Measurements from ENCODE around the gene RELN.

Gene RELN

DNA sequence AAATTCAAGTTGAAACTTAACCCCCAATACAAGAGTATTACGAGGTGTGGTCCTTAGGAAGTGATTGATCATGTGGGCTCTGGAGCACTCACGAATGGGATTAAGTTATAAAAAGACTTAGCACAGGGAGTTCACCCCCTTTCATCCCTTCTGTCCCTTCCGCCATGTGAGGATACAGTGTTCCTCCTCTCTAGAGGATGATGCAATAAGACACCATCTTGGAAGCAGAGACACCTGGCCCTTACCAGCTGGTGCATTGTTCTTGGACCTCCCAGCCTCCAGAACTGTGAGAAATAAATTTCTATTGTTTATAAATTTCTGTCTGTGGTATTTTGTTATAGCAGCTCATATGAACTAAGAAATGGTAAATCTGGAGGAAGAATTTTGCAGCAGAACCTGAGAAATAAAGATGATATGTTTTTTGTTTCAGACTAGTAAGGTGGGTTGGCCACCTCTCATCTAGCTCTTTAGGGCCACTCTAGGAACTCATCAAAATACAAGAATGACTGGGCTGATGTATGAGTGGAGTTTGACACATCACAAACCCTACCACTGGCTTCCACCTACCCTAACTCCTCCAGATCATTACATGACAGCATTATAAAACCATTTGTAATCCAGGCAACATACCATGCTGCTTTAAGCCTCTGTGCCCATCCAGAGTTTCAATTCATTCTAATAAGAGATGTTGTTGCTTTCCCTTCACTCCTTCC, 565.8 kb downstream of the RELN start:
- TF ChIP-seq ZC3H10 (CRISPR knock-in tag; IDR thresholded peaks at IDR 0.05), result no peak
- TF ChIP-seq ESRRG (CRISPR knock-in tag; IDR thresholded peaks at IDR 0.05), result no peak
- TF ChIP-seq, protein P1, sequence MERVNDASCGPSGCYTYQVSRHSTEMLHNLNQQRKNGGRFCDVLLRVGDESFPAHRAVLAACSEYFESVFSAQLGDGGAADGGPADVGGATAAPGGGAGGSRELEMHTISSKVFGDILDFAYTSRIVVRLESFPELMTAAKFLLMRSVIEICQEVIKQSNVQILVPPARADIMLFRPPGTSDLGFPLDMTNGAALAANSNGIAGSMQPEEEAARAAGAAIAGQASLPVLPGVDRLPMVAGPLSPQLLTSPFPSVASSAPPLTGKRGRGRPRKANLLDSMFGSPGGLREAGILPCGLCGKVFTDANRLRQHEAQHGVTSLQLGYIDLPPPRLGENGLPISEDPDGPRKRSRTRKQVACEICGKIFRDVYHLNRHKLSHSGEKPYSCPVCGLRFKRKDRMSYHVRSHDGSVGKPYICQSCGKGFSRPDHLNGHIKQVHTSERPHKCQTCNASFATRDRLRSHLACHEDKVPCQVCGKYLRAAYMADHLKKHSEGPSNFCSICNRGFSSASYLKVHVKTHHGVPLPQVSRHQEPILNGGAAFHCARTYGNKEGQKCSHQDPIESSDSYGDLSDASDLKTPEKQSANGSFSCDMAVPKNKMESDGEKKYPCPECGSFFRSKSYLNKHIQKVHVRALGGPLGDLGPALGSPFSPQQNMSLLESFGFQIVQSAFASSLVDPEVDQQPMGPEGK (CRISPR knock-in tag; IDR thresholded peaks at IDR 0.05; ENCODE audit: borderline replicate concordance), result no peak
- no peak for TF ChIP-seq ZNF565 (CRISPR knock-in tag; conservative IDR thresholded peaks at IDR 0.05; ENCODE audit: low read depth)
- TF ChIP-seq, protein P2, sequence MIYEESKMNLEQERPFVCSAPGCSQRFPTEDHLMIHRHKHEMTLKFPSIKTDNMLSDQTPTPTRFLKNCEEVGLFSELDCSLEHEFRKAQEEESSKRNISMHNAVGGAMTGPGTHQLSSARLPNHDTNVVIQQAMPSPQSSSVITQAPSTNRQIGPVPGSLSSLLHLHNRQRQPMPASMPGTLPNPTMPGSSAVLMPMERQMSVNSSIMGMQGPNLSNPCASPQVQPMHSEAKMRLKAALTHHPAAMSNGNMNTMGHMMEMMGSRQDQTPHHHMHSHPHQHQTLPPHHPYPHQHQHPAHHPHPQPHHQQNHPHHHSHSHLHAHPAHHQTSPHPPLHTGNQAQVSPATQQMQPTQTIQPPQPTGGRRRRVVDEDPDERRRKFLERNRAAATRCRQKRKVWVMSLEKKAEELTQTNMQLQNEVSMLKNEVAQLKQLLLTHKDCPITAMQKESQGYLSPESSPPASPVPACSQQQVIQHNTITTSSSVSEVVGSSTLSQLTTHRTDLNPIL (CRISPR knock-in tag; IDR thresholded peaks at IDR 0.05; ENCODE audit: low read depth), result no peak
- no peak for TF ChIP-seq BACH2 (CRISPR knock-in tag; IDR thresholded peaks at IDR 0.05; ENCODE audit: borderline replicate concordance)
- TF ChIP-seq ZNF70 (CRISPR knock-in tag; IDR thresholded peaks at IDR 0.05), result no peak
- no peak for TF ChIP-seq CSDC2 (CRISPR knock-in tag; IDR thresholded peaks at IDR 0.05)
- TF ChIP-seq ZFP30 (CRISPR knock-in tag; IDR thresholded peaks at IDR 0.05), result no peak
- TF ChIP-seq, protein P3, sequence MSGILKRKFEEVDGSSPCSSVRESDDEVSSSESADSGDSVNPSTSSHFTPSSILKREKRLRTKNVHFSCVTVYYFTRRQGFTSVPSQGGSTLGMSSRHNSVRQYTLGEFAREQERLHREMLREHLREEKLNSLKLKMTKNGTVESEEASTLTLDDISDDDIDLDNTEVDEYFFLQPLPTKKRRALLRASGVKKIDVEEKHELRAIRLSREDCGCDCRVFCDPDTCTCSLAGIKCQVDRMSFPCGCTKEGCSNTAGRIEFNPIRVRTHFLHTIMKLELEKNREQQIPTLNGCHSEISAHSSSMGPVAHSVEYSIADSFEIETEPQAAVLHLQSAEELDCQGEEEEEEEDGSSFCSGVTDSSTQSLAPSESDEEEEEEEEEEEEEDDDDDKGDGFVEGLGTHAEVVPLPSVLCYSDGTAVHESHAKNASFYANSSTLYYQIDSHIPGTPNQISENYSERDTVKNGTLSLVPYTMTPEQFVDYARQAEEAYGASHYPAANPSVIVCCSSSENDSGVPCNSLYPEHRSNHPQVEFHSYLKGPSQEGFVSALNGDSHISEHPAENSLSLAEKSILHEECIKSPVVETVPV (CRISPR knock-in tag; IDR thresholded peaks at IDR 0.05), result no peak
- TF ChIP-seq, protein P4, sequence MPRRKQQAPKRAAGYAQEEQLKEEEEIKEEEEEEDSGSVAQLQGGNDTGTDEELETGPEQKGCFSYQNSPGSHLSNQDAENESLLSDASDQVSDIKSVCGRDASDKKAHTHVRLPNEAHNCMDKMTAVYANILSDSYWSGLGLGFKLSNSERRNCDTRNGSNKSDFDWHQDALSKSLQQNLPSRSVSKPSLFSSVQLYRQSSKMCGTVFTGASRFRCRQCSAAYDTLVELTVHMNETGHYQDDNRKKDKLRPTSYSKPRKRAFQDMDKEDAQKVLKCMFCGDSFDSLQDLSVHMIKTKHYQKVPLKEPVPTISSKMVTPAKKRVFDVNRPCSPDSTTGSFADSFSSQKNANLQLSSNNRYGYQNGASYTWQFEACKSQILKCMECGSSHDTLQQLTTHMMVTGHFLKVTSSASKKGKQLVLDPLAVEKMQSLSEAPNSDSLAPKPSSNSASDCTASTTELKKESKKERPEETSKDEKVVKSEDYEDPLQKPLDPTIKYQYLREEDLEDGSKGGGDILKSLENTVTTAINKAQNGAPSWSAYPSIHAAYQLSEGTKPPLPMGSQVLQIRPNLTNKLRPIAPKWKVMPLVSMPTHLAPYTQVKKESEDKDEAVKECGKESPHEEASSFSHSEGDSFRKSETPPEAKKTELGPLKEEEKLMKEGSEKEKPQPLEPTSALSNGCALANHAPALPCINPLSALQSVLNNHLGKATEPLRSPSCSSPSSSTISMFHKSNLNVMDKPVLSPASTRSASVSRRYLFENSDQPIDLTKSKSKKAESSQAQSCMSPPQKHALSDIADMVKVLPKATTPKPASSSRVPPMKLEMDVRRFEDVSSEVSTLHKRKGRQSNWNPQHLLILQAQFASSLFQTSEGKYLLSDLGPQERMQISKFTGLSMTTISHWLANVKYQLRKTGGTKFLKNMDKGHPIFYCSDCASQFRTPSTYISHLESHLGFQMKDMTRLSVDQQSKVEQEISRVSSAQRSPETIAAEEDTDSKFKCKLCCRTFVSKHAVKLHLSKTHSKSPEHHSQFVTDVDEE (CRISPR knock-in tag; IDR thresholded peaks at IDR 0.05), result no peak
- TF ChIP-seq, protein P5, sequence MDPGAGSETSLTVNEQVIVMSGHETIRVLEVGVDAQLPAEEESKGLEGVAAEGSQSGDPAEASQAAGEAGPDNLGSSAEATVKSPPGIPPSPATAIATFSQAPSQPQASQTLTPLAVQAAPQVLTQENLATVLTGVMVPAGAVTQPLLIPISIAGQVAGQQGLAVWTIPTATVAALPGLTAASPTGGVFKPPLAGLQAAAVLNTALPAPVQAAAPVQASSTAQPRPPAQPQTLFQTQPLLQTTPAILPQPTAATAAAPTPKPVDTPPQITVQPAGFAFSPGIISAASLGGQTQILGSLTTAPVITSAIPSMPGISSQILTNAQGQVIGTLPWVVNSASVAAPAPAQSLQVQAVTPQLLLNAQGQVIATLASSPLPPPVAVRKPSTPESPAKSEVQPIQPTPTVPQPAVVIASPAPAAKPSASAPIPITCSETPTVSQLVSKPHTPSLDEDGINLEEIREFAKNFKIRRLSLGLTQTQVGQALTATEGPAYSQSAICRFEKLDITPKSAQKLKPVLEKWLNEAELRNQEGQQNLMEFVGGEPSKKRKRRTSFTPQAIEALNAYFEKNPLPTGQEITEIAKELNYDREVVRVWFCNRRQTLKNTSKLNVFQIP (CRISPR knock-in tag; IDR thresholded peaks at IDR 0.05; ENCODE audit: borderline replicate concordance, low read depth), result no peak
- no peak for TF ChIP-seq GLIS3 (CRISPR knock-in tag; IDR thresholded peaks at IDR 0.05)
- TF ChIP-seq ARNTL (CRISPR knock-in tag; IDR thresholded peaks at IDR 0.05; ENCODE audit: borderline replicate concordance, low read depth), result no peak
- TF ChIP-seq ISL1 (CRISPR knock-in tag; IDR thresholded peaks at IDR 0.05), result no peak
- no peak for TF ChIP-seq ZFP3 (CRISPR knock-in tag; IDR thresholded peaks at IDR 0.05)
- TF ChIP-seq TOX (CRISPR knock-in tag; IDR thresholded peaks at IDR 0.05; ENCODE audit: borderline replicate concordance), result no peak
- no peak for TF ChIP-seq PPARA (CRISPR knock-in tag; IDR thresholded peaks at IDR 0.05; ENCODE audit: borderline replicate concordance)
- no peak for TF ChIP-seq RARB (CRISPR knock-in tag; IDR thresholded peaks at IDR 0.05)
- ATAC-seq, result no peak

Measured in SK-N-SH treated with all-trans-retinoic acid at 6 μM for 48 hours (cell line).